Keratinocyte (primary cell): ENCODE results near the gene P3H2.

Source experiments
- EZH2 ChIP-seq: IDR thresholded peaks from one replicate; pipeline ENCODE4 v1.6.1; 2012; ENCODE audit warnings: inconsistent platforms, mild to moderate bottlenecking, low read length, moderate library complexity
- TF ChIP-seq, protein P1 (sequence below), 3 experiments: IDR thresholded peaks in 1 of 3; conservative IDR thresholded peaks in 1 of 3; optimal IDR thresholded peaks in 1 of 3; 2 replicates in 2 of 3; 3 replicates in 1 of 3; pipeline versions ENCODE3 to v1.5.1; 2011; ENCODE audit warnings: low read length in 3 of 3, mild to moderate bottlenecking in 3 of 3, moderate library complexity in 2 of 3, control low read depth in 1 of 3, inconsistent platforms in 1 of 3; ENCODE audit not compliant: insufficient read depth in 2 of 3; ENCODE audit errors: extremely low read depth in 1 of 3

- TF ChIP-seq EZH2, result no peak
- TF ChIP-seq, protein P1, sequence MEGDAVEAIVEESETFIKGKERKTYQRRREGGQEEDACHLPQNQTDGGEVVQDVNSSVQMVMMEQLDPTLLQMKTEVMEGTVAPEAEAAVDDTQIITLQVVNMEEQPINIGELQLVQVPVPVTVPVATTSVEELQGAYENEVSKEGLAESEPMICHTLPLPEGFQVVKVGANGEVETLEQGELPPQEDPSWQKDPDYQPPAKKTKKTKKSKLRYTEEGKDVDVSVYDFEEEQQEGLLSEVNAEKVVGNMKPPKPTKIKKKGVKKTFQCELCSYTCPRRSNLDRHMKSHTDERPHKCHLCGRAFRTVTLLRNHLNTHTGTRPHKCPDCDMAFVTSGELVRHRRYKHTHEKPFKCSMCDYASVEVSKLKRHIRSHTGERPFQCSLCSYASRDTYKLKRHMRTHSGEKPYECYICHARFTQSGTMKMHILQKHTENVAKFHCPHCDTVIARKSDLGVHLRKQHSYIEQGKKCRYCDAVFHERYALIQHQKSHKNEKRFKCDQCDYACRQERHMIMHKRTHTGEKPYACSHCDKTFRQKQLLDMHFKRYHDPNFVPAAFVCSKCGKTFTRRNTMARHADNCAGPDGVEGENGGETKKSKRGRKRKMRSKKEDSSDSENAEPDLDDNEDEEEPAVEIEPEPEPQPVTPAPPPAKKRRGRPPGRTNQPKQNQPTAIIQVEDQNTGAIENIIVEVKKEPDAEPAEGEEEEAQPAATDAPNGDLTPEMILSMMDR (optimal IDR thresholded peaks at IDR 0.05 in 1 of 3, IDR thresholded peaks at IDR 0.05 in 1 of 3, conservative IDR thresholded peaks at IDR 0.05 in 1 of 3; ENCODE audit: extremely low read depth in 1 of 3, insufficient read depth in 2 of 3, low read length in 3 of 3), result no peak
Observed at GRCh38 chr3:190116551-190117067, 4.1 kb downstream of the P3H2 start.
